NCI-H1694 (cell line): ENCODE data around the gene PLSCR1.

Experiments used
- DNase-seq: peaks from one replicate; lab custom pipeline; 2025; lab: John Stamatoyannopoulos, UW

PLSCR1 gene

DNA sequence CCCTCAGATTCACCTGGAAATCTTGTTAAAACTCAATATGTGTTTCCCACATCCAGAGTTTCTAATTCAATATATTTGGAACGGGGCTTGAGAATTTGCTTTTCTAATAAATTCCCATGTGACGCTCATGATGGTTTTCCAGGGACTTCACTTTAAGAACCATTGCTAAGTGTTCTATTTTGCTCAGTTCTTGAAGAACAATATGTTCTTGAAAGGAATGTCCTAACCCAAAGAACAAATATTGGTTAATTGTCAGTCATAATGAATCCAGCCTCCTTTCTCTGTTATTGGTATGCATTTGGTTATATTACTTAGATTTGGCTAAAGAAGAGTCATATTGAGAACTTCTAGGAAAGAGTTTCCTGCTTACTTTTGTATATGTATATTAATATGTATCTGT, 70.7 kb downstream of the PLSCR1 start:
- no peak for DNase-seq

DNA sequence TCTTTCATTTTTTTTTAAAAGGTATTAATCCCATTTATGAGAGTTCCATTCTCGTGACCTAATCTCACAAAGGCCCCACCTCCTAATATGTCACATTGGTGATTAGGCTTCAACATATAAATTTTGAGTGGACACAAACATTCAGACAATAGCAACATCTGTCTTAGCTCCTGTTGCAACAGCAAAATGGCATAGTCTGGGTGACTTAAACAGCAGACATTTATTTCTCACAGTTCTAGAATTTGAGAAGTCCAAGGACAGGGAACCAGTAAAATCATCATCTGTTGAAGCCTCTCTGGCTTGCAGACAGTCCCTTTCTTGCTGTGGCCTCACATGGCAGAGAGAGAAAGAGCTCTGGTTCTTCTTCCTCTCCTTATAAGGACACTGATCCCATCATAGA, 71.8 kb downstream of the PLSCR1 start:
- no peak for DNase-seq

DNA sequence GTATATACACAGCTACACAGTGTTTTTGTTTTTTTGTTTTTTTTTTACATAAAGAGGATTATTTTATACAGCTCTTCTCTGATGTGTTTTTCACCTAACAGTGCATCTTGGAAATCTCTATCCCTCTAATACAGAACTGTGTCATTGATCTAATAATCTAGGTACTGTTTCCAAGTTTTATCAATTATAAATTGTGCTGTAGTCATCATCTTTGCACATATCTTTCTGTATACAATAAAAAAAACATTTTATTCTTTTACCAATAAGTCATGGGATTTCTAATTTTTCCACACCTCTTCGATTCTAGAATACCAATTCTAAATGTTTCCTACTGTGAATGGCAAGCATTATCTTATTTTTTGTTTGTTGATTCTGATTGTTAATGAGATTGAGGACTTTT, 73.4 kb downstream of the PLSCR1 start:
- DNase-seq = no peak

DNA sequence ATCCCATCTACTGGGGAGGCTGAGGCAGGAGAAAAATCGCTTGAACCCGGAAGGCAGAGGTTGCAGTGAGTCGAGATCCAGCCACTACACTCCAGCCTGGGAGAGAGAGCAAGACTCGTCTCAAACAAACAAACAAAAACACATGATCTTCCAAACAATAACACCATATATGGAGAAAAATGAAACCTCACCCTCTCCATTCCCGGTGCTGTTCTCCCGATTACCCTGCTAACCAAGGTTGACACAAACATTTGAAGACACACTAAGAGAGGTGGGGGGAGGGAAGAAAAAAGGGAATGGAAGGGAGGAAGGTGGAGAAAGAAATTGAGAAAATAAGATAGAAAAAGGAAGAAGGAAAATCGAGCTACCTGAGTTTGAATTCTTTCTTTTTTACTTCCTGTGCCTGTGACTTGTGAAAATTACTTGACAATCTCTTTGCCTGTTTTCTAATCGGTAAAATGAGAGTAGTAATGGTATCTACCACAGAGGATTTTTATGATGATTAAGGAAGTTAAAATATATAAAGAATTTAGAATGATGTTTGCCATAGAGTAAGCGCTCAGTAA, 73.9 kb downstream of the PLSCR1 start:
- no peak for DNase-seq

DNA sequence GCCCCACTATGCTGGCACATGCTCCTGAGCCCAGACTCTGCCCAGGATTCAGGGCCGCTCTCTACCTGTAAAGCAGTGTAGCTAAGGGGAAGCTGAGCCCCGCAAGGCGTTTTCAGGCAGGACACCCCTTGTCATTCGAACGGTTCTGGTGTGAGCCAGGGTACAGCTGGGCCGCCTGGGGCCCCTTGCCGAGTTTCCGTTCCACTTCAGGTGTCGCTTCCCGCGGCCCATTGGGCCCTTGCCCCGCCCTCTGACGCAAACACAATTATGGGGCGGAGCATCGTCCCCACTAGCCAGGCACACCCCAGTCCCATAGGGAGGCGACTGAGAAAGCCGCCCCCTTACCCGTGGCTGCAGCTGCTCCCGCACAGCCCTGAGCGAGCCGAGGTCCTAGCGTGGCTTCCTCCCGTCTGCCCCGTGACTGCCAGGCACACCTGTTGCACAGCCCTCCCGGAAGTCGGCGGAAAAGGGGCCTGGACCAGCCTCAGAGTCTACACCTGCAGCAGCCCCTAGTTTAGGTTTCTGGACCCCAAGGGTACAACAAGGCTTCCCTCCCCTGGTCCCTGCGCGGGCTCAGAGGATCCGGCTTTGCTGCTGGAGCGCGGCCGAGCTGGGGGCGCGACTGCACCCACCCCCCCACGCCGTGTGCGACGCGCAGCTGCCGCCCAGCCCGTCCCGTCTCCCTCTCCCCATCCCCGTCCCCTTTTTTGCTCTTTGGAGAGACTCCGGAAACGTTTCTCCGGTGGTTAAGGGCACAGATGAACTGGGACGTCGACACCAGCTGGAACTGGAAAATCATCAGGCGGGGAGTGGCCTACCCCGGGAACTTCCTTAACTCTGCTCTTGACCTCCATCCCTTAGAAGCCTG, 75.0 kb downstream of the PLSCR1 start, which contains the start of gene PLSCR2:
PLSCR2 (minus strand) TSS at position 412 of the 868 bp plus-strand sequence. CDS start 9,657 bp downstream, outside the sequence.
- peak; percentile 7 for DNase-seq

DNA sequence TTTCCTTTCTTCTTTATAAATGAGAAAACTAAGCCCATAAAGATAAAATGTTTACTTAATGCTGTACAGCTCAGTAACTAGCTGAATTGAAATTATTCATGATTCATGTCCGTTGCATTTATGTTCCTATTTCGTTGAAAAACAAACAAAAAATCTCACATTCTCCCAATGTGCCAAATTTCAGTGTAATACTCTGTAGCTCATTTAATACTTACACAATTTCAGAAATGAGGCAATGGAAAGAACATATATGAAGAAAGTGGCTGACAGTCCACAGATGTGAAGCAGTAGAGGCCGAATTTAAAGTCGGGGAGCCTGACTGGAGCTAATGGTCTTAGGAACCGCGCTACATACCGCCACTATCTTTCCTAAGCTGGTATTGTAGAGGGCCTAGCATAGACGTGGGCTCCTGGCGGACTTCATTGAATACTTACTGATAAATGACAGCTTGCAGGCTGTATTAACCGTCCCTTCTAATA, 75.7 kb downstream of the PLSCR1 start:
- no peak for DNase-seq

DNA sequence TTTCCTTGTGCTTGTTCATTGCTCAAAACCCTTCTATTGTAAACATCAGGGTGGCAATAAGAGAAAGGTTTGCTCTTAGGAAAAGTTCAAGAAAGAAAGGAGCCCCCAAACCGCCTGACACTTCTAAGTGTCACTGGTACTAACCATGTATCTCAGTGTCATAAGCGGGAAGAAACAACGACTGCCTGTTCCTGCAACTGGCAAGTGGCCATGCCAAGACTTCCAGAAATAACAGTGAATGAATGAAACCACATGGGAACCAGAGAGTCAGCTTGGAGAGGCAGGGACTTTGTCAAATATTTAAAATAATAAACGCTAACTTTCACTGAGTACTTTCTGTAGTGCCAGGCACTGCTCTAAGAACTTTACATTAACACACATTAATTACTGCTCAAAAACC, 76.2 kb downstream of the PLSCR1 start:
- DNase-seq = no peak

DNA sequence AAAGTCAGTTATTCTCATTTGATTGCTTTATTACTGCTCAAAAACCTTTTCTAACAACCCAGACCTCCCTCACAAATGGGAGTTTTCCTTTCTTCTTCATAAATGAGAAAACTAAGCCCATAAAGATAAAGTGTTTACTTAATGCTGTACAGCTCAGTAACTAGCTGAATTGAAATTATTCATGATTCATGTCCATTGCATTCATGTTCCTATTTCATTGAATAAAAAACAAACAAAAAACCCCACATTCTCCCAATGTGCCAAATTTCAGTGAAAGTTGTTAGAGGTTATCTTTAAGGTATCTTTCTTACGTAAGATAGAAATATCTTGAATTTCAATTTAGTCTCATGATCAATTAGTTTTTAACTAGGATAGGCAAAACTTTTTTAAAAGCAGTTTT, 77.8 kb downstream of the PLSCR1 start:
- DNase-seq = no peak

DNA sequence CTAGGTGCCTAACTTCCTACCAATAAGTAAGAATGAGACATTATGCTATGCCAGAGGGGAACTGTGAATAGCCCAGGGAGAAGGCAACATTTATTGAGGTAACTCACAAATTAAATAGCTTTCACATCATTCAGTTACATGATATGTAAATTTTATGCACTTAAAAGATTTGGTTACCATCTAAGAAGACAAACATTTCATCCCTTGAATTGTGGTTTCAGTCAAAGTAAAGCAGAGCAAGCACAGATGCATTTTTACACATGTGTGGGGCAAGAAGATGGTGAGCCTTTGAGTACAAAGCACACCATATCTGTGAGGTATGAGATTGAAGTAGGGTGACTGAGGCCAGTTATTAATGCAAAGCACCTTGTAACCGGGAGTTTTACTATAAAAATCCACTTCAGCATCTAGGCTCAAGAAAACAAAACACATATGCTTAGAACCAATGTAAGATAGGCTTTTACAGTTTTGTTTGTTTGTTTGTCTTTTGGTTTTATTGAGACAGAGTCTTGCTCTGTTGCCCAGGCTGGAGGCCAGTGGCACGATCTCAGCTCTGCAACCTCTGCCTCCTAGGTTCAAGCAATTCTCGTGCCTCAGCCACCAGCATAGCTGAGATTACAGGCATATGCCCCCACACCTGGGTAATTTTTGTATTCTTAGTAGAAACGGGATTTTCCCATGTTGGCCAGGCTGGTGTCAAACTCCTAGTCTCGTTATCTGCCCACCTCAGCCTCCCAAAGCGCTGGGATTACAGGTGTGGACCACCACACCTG, 78.5 kb downstream of the PLSCR1 start:
- no peak for DNase-seq
